HepG2 (cell line): Measurements from ENCODE around the gene IRF5.

Experiments
- ARNT ChIP-seq: fragments of 450-650 bp; IDR thresholded peaks from 2 replicates; pipeline ENCODE4 v1.6.1; 2017
- CTCF ChIP-seq: sonication (generic); formaldehyde crosslinking; IDR thresholded peaks from 2 replicates; pipeline ENCODE4 v1.5.0; 2020; ENCODE audit warnings: mild to moderate bottlenecking, missing genetic modification reagents, moderate library complexity
- ERF ChIP-seq: IDR thresholded peaks from 2 replicates; pipeline ENCODE4 v1.6.1; 2018; ENCODE audit warnings: missing biosample characterization, missing genetic modification reagents
- PHB2 ChIP-seq: fragments of 450-650 bp; IDR thresholded peaks from 2 replicates; pipeline ENCODE4 v1.6.1; 2018; ENCODE audit not compliant: partially characterized antibody
- POLR2A ChIP-seq, 2 experiments: IDR thresholded peaks; 2 replicates each; pipeline ENCODE4 v1.6.1; 2011; ENCODE audit warnings: low read depth in 2 of 2, low read length in 2 of 2, mild to moderate bottlenecking in 1 of 2, moderate library complexity in 1 of 2; ENCODE audit not compliant: insufficient read depth in 1 of 2
- POLR2AphosphoS5 ChIP-seq: IDR thresholded peaks from 2 replicates; pipeline ENCODE4 v1.6.1; 2012; ENCODE audit warnings: low read depth, low read length
- TAF1 ChIP-seq: sonication (generic); formaldehyde crosslinking; IDR thresholded peaks from 2 replicates; pipeline ENCODE4 v1.4.0; 2020; ENCODE audit warnings: missing genetic modification reagents

- no peak for TF ChIP-seq ARNT
- TF ChIP-seq PHB2: no peak
- TF ChIP-seq POLR2A (IDR thresholded peaks at IDR 0.05; ENCODE audit: insufficient read depth in 1 of 2, low read depth in 2 of 2, low read length in 2 of 2): no peak
- TF ChIP-seq CTCF (CRISPR knock-in tag): no peak
- TF ChIP-seq TAF1 (CRISPR knock-in tag): no peak
- no peak for TF ChIP-seq ERF (CRISPR knock-in tag)
- no peak for TF ChIP-seq POLR2AphosphoS5
Observed at GRCh38 chr7:128938544-128939074, 882 bp downstream of the IRF5 start.
